Brain pericyte (primary cell): ENCODE measurements around the gene LYPD6B.

Source experiments
- DNase-seq: peaks from one replicate; pipeline ENCODE4 v3.0.0-alpha.2; 2012; ENCODE audit warnings: low read depth, low spot score

The LYPD6B gene

GRCh38 chr2:149070681-149071320, 32.3 kb downstream of the LYPD6B start:
- no peak for DNase-seq

- no peak for DNase-seq
These were observed 36.6 kb downstream of the LYPD6B start for GRCh38 chr2:149075105-149075504.

GRCh38 chr2:149075853-149076252, 37.4 kb downstream of the LYPD6B start:
- no peak for DNase-seq

- no peak for DNase-seq
These were observed 38.4 kb downstream of the LYPD6B start for GRCh38 chr2:149076863-149077412.

- DNase-seq, result no peak
These were observed 39.4 kb downstream of the LYPD6B start for GRCh38 chr2:149077861-149078260.

- DNase-seq, result no peak
These were observed 41.6 kb downstream of the LYPD6B start for GRCh38 chr2:149080099-149080498.

GRCh38 chr2:149080971-149081370, 42.5 kb downstream of the LYPD6B start:
- no peak for DNase-seq

GRCh38 chr2:149082079-149082478, 43.6 kb downstream of the LYPD6B start:
- DNase-seq, result no peak

- no peak for DNase-seq
These were observed 44.2 kb downstream of the LYPD6B start for GRCh38 chr2:149082735-149083134.

GRCh38 chr2:149084924-149085795, 46.7 kb downstream of the LYPD6B start:
- no peak for DNase-seq

GRCh38 chr2:149087751-149088150, 49.3 kb downstream of the LYPD6B start:
- no peak for DNase-seq

GRCh38 chr2:149089068-149089467, 50.6 kb downstream of the LYPD6B start:
- no peak for DNase-seq

GRCh38 chr2:149090706-149091105, 52.2 kb downstream of the LYPD6B start:
- no peak for DNase-seq

- DNase-seq, result no peak
These were observed 55.1 kb downstream of the LYPD6B start for GRCh38 chr2:149093579-149093978.

GRCh38 chr2:149094217-149095015, 55.9 kb downstream of the LYPD6B start:
- no peak for DNase-seq

- DNase-seq, result no peak
These were observed 60.2 kb downstream of the LYPD6B start for GRCh38 chr2:149098701-149099100.

GRCh38 chr2:149099298-149099697, 60.8 kb downstream of the LYPD6B start:
- DNase-seq, result no peak

- DNase-seq, result no peak
These were observed 62.5 kb downstream of the LYPD6B start for GRCh38 chr2:149100739-149101699.

- DNase-seq, result no peak
These were observed 63.3 kb downstream of the LYPD6B start for GRCh38 chr2:149101818-149102217.

- DNase-seq, result no peak
These were observed 64.7 kb downstream of the LYPD6B start for GRCh38 chr2:149103081-149103620.
